Stimulated activated effector memory CD8-positive, alpha-beta T cell treated with anti-CD3 and anti-CD28 coated beads, Interleukin-12 subunit alpha, Interleukin-12 subunit beta, amount 100 ng/mL, for 72 hours (primary cell): ENCODE results near the gene SERPINB10.

ENCODE experiments used
- ATAC-seq: fragments of 150-1000 bp; cut with Tn5 transposase; 2 replicates; pipeline ENCODE4 v1.10.0; 2021
- DNase-seq, 2 donors: peaks; one replicate each; pipeline ENCODE4 v3.0.0; 2021 to 2022; ENCODE audit warnings: low spot score in 2 of 2
- H3K27ac Mint-ChIP-seq: one replicate; pipeline ENCODE4 v1.8.0; 2022; ENCODE audit warnings: mild to moderate bottlenecking, mixed read lengths
- H3K36me3 Mint-ChIP-seq: one replicate; pipeline ENCODE4 v1.8.0; 2022; ENCODE audit warnings: mild to moderate bottlenecking, mixed read lengths
- H3K4me1 Mint-ChIP-seq: one replicate; pipeline ENCODE4 v1.8.0; 2022; ENCODE audit warnings: mixed read lengths
- H3K4me3 Mint-ChIP-seq: one replicate; pipeline ENCODE4 v1.8.0; 2022; ENCODE audit warnings: mild to moderate bottlenecking, mixed read lengths
- H3K9me3 Mint-ChIP-seq: one replicate; pipeline ENCODE4 v1.8.0; 2022; ENCODE audit warnings: mixed read lengths

SERPINB10 gene

DNA sequence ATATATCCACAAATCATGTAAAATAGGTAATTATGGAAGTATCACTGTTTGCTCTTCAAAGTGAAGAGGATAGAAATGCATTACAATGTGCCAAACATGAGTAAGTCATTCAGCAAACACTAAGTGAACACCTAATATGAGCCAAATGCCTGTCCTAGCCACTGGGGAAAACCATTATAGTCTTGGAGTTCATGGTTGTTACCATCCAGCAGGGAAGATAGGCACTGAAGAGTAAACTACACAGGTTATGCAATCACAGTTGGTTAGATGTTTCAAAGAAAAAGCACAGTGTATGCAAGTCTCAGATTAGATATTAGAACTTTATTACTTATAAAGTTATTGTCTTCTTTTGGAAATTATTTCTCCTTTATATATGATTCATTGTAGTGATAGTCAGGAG lies 24.1 kb upstream of the SERPINB10 start:
- Mint-ChIP-seq H3K27ac (no peak overlapping the region), H3K4me1 (peaks cover 8% of the 10 kb centered on the region), H3K9me3 (no peaks in the 10 kb centered on the region), H3K36me3 (no peaks in the 10 kb centered on the region), H3K4me3 (no peak overlapping the region)
- ATAC-seq (no peak), DNase-seq (no peak)

DNA sequence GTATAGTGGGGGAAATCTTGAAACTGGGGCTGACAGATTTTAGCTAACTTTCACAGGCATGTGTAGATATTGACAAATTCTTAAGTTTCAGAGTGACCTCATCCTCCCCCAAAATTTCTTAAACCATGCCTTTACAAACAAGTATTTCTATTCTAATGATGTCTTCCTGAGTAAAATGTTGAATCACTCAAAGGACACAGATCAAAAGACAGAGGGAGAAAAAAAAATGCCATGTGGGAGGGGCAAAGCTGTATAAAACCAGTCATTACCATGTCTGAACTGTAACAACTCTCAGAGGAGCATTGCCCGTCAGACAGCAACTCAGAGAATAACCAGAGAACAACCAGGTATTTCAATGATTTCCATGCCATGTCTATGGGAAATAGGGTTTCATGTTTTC lies 20.3 kb upstream of the SERPINB10 start, which contains the start of gene SERPINB2:
Gene SERPINB2, plus strand, starts transcription at position 282 of the 400 bp plus-strand sequence. CDS start 3,740 bp downstream, outside the sequence.
- Mint-ChIP-seq H3K27ac (no peak within 1 kb of the TSS), H3K4me1 (no peaks in the 10 kb centered on the region), H3K9me3 (no peaks in the 10 kb centered on the region), H3K4me3 (no peak within 1 kb of the TSS), H3K36me3 (no peaks in the 10 kb centered on the region)
- no peak for DNase-seq
- peak; percentile 71 for ATAC-seq

- no peaks in the 10 kb centered on the region for H3K4me1 Mint-ChIP-seq
- no peak overlapping the region for H3K27ac Mint-ChIP-seq
- ATAC-seq, result no peak
- H3K36me3 Mint-ChIP-seq, result no peaks in the 10 kb centered on the region
- no peak overlapping the region for H3K4me3 Mint-ChIP-seq
- no peak for DNase-seq
- no peaks in the 10 kb centered on the region for H3K9me3 Mint-ChIP-seq
Measured at GRCh38 chr18:63888470-63889190, 19.1 kb upstream of the SERPINB10 start.

DNA sequence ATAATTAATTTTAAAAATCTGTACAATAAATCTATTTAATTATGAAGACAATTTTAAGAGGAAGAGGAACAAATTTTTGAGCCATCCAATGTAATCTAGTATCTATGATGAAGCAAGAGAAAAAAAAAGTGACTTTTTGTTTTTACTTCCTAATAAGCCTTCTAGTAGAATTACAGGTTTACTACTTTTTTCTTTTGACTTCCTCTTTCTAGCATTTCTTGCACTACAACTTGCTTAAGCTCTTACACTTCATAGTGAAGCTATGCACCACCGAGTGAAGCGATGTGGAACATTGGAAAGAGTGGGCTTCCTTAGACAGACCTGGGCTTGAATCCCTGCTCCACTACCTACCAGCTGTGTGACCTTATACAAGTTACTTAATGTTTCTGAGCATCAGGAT lies 18.1 kb upstream of the SERPINB10 start:
- H3K27ac Mint-ChIP-seq, result no peak overlapping the region
- no peaks in the 10 kb centered on the region for H3K9me3 Mint-ChIP-seq
- no peak overlapping the region for H3K4me3 Mint-ChIP-seq
- ATAC-seq, result no peak
- no peak for DNase-seq
- H3K36me3 Mint-ChIP-seq, result no peaks in the 10 kb centered on the region
- H3K4me1 Mint-ChIP-seq, result no peaks in the 10 kb centered on the region

DNA sequence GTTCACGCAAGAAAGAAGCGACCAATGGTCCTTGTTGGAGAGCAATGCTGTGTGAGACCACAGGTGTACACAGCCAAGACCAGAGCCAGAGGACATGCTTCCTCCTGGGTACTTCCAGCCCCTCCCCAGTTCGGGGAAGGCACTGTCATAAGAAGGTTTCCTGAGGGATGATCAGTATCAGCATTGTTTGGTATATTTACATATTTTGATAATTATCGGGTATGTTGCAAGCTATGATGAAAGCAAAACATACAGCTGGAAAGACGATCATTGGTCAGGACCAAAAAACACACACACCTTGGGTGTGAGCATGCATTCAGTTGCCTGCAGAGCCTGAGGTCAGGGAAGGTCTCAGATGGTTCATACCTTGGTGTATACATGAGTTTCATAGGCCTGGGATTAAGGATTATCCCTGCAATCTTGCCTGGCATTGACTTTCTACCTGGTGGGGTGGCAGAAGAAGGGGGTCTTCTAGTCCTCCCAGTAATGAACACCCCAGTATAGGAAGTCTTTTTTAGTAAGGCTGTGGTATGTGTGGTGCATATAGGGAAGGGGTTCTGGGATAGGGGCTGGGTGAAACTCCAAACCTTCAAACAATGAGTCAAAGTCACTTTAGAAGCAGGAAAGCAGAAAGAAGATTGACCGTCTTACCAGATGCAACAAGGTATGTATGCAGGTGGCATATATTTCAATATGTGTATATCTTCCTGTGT lies 17.4 kb upstream of the SERPINB10 start:
- H3K27ac Mint-ChIP-seq, result no peak overlapping the region
- H3K4me3 Mint-ChIP-seq, result no peak overlapping the region
- H3K36me3 Mint-ChIP-seq, result no peaks in the 10 kb centered on the region
- DNase-seq (no peak), ATAC-seq (no peak)
- no peaks in the 10 kb centered on the region for H3K4me1 Mint-ChIP-seq
- no peaks in the 10 kb centered on the region for H3K9me3 Mint-ChIP-seq

GRCh38 chr18:63890950-63891304 lies 16.8 kb upstream of the SERPINB10 start:
- no peaks in the 10 kb centered on the region for H3K36me3 Mint-ChIP-seq
- DNase-seq (no peak), ATAC-seq (peak; percentile 51)
- H3K4me1 Mint-ChIP-seq, result no peaks in the 10 kb centered on the region
- no peaks in the 10 kb centered on the region for H3K9me3 Mint-ChIP-seq
- no peak overlapping the region for H3K4me3 Mint-ChIP-seq
- no peak overlapping the region for H3K27ac Mint-ChIP-seq

DNA sequence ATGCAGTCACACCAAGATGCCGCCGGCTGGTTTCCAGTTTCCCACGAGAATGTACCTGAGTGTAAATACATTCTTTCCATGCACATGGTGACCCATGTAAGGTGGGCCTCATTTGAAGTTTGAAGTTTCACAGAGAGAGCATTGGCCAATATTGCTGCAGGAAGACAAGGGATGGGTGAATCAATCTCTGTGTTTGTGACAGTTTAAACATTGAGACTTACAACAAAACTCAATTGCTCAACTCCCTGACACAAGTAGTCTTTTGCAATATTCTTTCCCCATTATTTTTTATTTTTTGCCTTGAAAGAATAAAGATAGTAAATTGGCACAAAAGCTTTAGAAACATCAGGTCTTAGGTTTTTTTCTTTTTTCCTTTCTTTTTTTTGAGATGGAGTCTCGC lies 15.2 kb upstream of the SERPINB10 start:
- ATAC-seq (no peak), DNase-seq (no peak)
- H3K9me3 Mint-ChIP-seq, result no peaks in the 10 kb centered on the region
- no peak overlapping the region for H3K27ac Mint-ChIP-seq
- H3K36me3 Mint-ChIP-seq, result no peaks in the 10 kb centered on the region
- H3K4me3 Mint-ChIP-seq, result no peak overlapping the region
- H3K4me1 Mint-ChIP-seq, result no peaks in the 10 kb centered on the region

- Mint-ChIP-seq H3K27ac (no peak overlapping the region), H3K9me3 (no peaks in the 10 kb centered on the region), H3K4me3 (no peak overlapping the region), H3K36me3 (no peaks in the 10 kb centered on the region), H3K4me1 (no peaks in the 10 kb centered on the region)
- ATAC-seq, result no peak
- no peak for DNase-seq
Measured at GRCh38 chr18:63894106-63894772, 13.5 kb upstream of the SERPINB10 start.

- Mint-ChIP-seq H3K4me1 (no peaks in the 10 kb centered on the region), H3K27ac (no peak overlapping the region), H3K9me3 (no peaks in the 10 kb centered on the region), H3K4me3 (no peak overlapping the region), H3K36me3 (no peaks in the 10 kb centered on the region)
- ATAC-seq (no peak), DNase-seq (no peak)
Measured at GRCh38 chr18:63895190-63895589, 12.6 kb upstream of the SERPINB10 start.

DNA sequence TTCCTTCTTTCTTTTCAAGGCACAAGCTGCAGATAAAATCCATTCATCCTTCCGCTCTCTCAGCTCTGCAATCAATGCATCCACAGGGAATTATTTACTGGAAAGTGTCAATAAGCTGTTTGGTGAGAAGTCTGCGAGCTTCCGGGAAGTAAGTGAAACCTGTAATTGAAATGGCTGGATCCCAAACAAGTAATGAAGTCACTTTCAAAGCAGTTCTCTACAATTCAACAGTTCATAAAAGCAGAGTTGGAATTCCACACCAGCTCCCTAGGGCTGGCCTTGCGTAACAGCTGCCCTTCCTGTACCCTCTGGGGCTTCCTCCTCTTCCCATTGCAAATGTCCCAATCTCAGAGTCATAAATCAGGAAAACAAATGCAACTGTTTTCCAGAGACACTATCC lies 10.7 kb upstream of the SERPINB10 start:
- no peaks in the 10 kb centered on the region for H3K4me1 Mint-ChIP-seq
- H3K36me3 Mint-ChIP-seq, result no peaks in the 10 kb centered on the region
- DNase-seq, result no peak
- H3K27ac Mint-ChIP-seq, result no peak overlapping the region
- H3K9me3 Mint-ChIP-seq, result no peaks in the 10 kb centered on the region
- no peak for ATAC-seq
- no peak overlapping the region for H3K4me3 Mint-ChIP-seq

GRCh38 chr18:63899206-63899605 lies 8.6 kb upstream of the SERPINB10 start:
- Mint-ChIP-seq H3K36me3 (no peaks in the 10 kb centered on the region), H3K4me3 (no peak overlapping the region), H3K9me3 (no peaks in the 10 kb centered on the region), H3K27ac (no peak overlapping the region), H3K4me1 (no peaks in the 10 kb centered on the region)
- ATAC-seq (no peak), DNase-seq (no peak)

- DNase-seq (no peak), ATAC-seq (no peak)
- H3K27ac Mint-ChIP-seq, result no peak overlapping the region
- H3K36me3 Mint-ChIP-seq, result no peaks in the 10 kb centered on the region
- no peaks in the 10 kb centered on the region for H3K9me3 Mint-ChIP-seq
- H3K4me3 Mint-ChIP-seq, result no peak overlapping the region
- H3K4me1 Mint-ChIP-seq, result no peaks in the 10 kb centered on the region
Measured at GRCh38 chr18:63903851-63904570, 3.7 kb upstream of the SERPINB10 start.

DNA sequence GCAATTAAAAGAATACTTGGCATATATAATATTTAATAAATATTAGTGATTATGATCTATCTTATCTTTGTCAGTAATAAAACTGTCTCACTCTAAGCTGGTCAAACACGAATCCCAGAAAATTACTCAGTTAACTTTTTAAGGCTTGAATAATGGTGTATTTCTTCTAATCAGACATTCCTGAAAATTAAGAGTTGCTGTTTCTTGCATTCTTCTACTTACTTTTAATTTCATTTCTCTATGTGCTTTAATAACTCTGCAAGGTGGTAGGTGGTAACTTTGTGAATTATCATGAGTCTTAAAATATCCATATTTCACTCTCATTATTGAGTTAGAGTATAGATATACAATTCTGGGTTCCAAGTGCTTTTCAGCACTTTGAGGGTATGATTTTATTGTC lies 3.1 kb upstream of the SERPINB10 start:
- Mint-ChIP-seq H3K27ac (no peak overlapping the region), H3K4me1 (no peaks in the 10 kb centered on the region), H3K4me3 (no peak overlapping the region), H3K9me3 (no peaks in the 10 kb centered on the region), H3K36me3 (no peaks in the 10 kb centered on the region)
- DNase-seq, result no peak
- no peak for ATAC-seq

GRCh38 chr18:63905361-63905760 lies 2.4 kb upstream of the SERPINB10 start:
- Mint-ChIP-seq H3K27ac (no peak overlapping the region), H3K4me1 (no peaks in the 10 kb centered on the region), H3K4me3 (no peak overlapping the region), H3K9me3 (no peaks in the 10 kb centered on the region), H3K36me3 (no peaks in the 10 kb centered on the region)
- no peak for DNase-seq
- ATAC-seq, result no peak

DNA sequence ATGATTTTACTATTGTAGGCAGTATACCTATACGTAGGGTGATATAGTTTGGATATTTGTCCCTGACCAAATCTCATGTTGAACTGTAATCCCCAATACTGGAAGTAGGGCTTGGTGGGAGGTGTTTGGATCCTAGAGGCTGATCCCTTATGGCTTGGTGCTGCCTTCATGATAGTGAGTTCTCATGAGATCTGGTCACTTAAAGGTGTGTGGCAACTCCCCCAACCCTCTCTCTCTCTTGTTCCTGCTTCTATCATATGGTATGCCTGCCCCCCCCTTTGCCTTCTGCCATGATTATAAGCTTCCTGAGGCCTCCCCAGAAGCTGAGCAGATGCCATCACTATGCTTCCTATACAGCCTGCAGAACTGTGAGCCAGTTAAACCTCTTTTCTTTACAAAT lies 1.7 kb upstream of the SERPINB10 start:
- Mint-ChIP-seq H3K4me3 (no peak overlapping the region), H3K9me3 (no peaks in the 10 kb centered on the region), H3K36me3 (no peaks in the 10 kb centered on the region), H3K4me1 (no peaks in the 10 kb centered on the region), H3K27ac (no peak overlapping the region)
- ATAC-seq, result no peak
- DNase-seq, result no peak
